Activated naive CD4-positive, alpha-beta T cell treated with anti-CD3 and anti-CD28 coated beads, Interleukin-2, amount 10 ng/mL, durations not matched to agents 7 days and 5 days (primary cell): Measurements from ENCODE around the gene ELMOD2.

ENCODE experiments used
- CTCF ChIA-PET: fragments of 350-600 bp; sonication (Branson Sonifier 250); formaldehyde crosslinking; loops from one replicate; lab custom pipeline; 2021; ENCODE audit warnings: antibody characterized with exemption; lab: Charles Lee
- DNase-seq: peaks from one replicate; pipeline ENCODE4 v3.0.0-alpha.2; 2020
- H3K27ac Mint-ChIP-seq: one replicate; pipeline ENCODE4 v1.8.0; 2021; ENCODE audit warnings: mild to moderate bottlenecking, moderate library complexity, mixed read lengths
- H3K27me3 Mint-ChIP-seq: one replicate; pipeline ENCODE4 v1.8.0; 2021; ENCODE audit warnings: mild to moderate bottlenecking, mixed read lengths
- H3K36me3 Mint-ChIP-seq: one replicate; pipeline ENCODE4 v1.8.0; 2021; ENCODE audit warnings: mixed read lengths
- H3K4me1 Mint-ChIP-seq: one replicate; pipeline ENCODE4 v1.8.0; 2021; ENCODE audit warnings: mixed read lengths
- H3K4me3 Mint-ChIP-seq: one replicate; pipeline ENCODE4 v1.8.0; 2021; ENCODE audit warnings: mild to moderate bottlenecking, moderate library complexity, mixed read lengths
- H3K9me3 Mint-ChIP-seq: one replicate; pipeline ENCODE4 v1.8.0; 2021; ENCODE audit warnings: mixed read lengths

ELMOD2 gene

DNA sequence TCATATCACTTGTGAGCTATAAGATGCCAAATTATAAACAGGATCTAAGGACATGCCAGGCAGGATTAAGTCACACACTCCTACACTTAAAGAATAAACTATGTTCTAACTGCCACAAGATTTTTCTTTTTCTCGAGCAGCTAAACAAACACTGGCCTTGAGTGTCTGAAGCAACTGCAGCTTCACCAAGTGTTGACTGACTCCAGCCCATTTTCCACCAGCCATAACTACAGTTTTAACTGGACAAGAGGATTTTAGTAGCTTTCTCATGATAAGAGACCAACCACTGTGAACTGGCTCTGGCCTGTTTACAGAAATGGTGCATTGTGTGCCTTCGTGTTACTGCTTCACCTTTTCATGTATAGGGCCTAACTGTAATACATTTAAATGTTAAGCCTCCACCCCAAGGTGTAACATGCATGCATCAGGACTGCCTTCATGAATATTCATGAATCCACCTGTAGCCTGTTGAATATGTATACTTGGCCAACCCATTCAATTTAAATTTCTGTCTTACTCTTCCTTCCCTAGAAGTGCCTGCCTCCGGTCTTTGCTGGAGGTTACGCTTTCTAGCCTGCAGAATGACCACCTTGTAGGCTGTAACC lies 34.0 kb downstream of the ELMOD2 start:
- Mint-ChIP-seq H3K9me3 (no peaks in the 10 kb centered on the region), H3K4me1 (peaks cover 4% of the 10 kb centered on the region), H3K4me3 (no peak overlapping the region), H3K27me3 (peaks cover 22% of the 10 kb centered on the region), H3K36me3 (no peaks in the 10 kb centered on the region), H3K27ac (no peak overlapping the region)
- DNase-seq = no peak
- CTCF ChIA-PET = interaction anchor here (0.6 kb wide), 2 partner anchors 67 to 296 kb away, joined by 3 to 4 read pairs; no protein-coding TSS in a partner anchor

GRCh38 chr4:140559696-140560095 lies 35.7 kb downstream of the ELMOD2 start:
- Mint-ChIP-seq H3K27me3 (peaks cover 22% of the 10 kb centered on the region), H3K9me3 (no peaks in the 10 kb centered on the region), H3K36me3 (no peaks in the 10 kb centered on the region), H3K27ac (no peak overlapping the region), H3K4me1 (peaks cover 4% of the 10 kb centered on the region), H3K4me3 (no peak overlapping the region)
- no peak for DNase-seq
- CTCF ChIA-PET = no interaction called here

GRCh38 chr4:140568507-140569306 lies 44.7 kb downstream of the ELMOD2 start, which contains the start of gene UCP1:
UCP1 (minus strand) TSS chr4:140568961; CDS start chr4:140568729, 232 bp downstream.
- Mint-ChIP-seq H3K9me3 (no peaks in the 10 kb centered on the region), H3K4me1 (peaks cover 9% of the 10 kb centered on the region), H3K27me3 (peaks cover 60% of the 10 kb centered on the region), H3K4me3 (peak within 1 kb of the TSS; percentile 29), H3K27ac (no peak within 1 kb of the TSS), H3K36me3 (peaks cover 1% of the 10 kb centered on the region)
- DNase-seq = no peak
- CTCF ChIA-PET = no interaction called here

- H3K36me3 Mint-ChIP-seq = peaks cover 1% of the 10 kb centered on the region
- CTCF ChIA-PET = no interaction called here
- H3K4me3 Mint-ChIP-seq = peak overlapping the region; percentile 29
- H3K4me1 Mint-ChIP-seq = peaks cover 9% of the 10 kb centered on the region
- H3K27me3 Mint-ChIP-seq = peaks cover 60% of the 10 kb centered on the region
- H3K9me3 Mint-ChIP-seq = no peaks in the 10 kb centered on the region
- DNase-seq = no peak
- no peak overlapping the region for H3K27ac Mint-ChIP-seq
Observed at GRCh38 chr4:140569307-140569638, 45.3 kb downstream of the ELMOD2 start.

- no peak overlapping the region for H3K4me3 Mint-ChIP-seq
- H3K4me1 Mint-ChIP-seq = peaks cover 9% of the 10 kb centered on the region
- H3K27me3 Mint-ChIP-seq = peaks cover 71% of the 10 kb centered on the region
- peaks cover 1% of the 10 kb centered on the region for H3K36me3 Mint-ChIP-seq
- no peaks in the 10 kb centered on the region for H3K9me3 Mint-ChIP-seq
- no peak overlapping the region for H3K27ac Mint-ChIP-seq
- DNase-seq = no peak
- CTCF ChIA-PET = no interaction called here
Observed at GRCh38 chr4:140571620-140572019, 47.7 kb downstream of the ELMOD2 start.

DNA sequence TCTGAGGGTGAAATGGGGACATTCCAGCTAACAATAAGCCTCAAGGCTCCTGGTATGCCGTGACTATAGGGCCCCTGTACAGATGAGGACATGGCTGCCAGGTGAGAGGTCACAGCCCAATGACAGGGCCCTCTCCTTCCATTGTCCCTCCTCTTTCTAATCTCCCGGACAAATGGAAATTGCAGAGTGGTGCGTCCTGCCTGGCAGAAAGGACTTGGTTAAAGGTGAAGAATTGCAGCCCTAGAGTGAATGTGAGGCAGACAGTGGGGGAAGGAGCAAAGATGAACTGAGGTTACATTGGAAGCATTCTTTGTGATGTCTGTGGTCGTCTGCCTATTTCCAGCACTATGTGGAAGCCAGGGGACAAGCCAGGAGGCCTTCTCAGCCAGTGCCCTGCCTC lies 51.5 kb downstream of the ELMOD2 start:
- CTCF ChIA-PET = no interaction called here
- no peaks in the 10 kb centered on the region for H3K4me1 Mint-ChIP-seq
- no peak for DNase-seq
- no peak overlapping the region for H3K27ac Mint-ChIP-seq
- no peaks in the 10 kb centered on the region for H3K36me3 Mint-ChIP-seq
- peaks cover 67% of the 10 kb centered on the region for H3K27me3 Mint-ChIP-seq
- no peak overlapping the region for H3K4me3 Mint-ChIP-seq
- H3K9me3 Mint-ChIP-seq = no peaks in the 10 kb centered on the region

DNA sequence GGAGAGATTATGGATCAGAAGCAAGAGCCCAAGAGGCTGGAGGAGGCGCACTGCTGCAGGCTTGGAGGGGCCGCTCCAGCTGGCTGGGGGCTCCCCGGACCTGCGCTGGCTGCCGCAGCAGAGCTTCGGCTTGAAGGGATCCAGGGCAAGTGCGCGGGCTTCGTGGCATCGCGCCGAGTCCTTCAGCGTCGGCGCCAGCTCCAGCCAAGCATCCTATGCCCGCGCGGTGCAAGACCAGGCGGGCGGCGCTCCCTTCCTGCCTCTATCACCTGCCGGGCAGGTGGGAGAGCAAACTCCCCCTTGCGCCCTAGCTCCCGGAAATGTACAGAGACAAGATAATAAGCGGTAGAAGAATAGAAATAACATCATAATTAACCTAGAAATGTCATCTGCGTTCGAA lies 55.3 kb downstream of the ELMOD2 start:
- Mint-ChIP-seq H3K27ac (no peak overlapping the region), H3K4me3 (no peak overlapping the region), H3K36me3 (no peaks in the 10 kb centered on the region), H3K9me3 (no peaks in the 10 kb centered on the region), H3K27me3 (peaks cover 57% of the 10 kb centered on the region), H3K4me1 (no peaks in the 10 kb centered on the region)
- DNase-seq = no peak
- CTCF ChIA-PET = no interaction called here

GRCh38 chr4:140581078-140581477 lies 57.1 kb downstream of the ELMOD2 start:
- Mint-ChIP-seq H3K27ac (no peak overlapping the region), H3K4me3 (no peak overlapping the region), H3K36me3 (no peaks in the 10 kb centered on the region), H3K27me3 (peaks cover 49% of the 10 kb centered on the region), H3K9me3 (no peaks in the 10 kb centered on the region), H3K4me1 (no peaks in the 10 kb centered on the region)
- CTCF ChIA-PET = no interaction called here
- DNase-seq = no peak

DNA sequence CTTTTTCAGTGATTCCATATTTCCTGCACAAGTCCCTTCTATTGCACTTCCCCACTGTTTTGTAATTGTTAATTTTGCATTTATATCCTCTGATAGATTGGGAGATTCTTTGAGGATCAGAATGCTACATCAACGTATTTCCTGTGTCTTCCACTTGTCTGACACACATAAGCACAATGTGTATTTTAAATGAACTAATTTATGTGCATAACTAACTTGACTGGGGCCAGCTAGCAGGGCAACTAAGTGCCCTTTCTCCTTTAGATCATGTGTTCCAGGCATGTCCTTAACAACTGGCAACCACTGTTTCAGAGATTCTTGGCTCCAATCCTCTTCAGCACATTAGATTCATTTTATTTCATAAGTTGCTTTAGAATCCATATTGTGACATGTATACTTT lies 60.5 kb downstream of the ELMOD2 start:
- no peak for DNase-seq
- H3K36me3 Mint-ChIP-seq = no peaks in the 10 kb centered on the region
- no peak overlapping the region for H3K27ac Mint-ChIP-seq
- H3K27me3 Mint-ChIP-seq = peaks cover 21% of the 10 kb centered on the region
- no peaks in the 10 kb centered on the region for H3K9me3 Mint-ChIP-seq
- CTCF ChIA-PET = no interaction called here
- H3K4me3 Mint-ChIP-seq = no peak overlapping the region
- H3K4me1 Mint-ChIP-seq = no peaks in the 10 kb centered on the region

GRCh38 chr4:140595065-140595464 lies 71.1 kb downstream of the ELMOD2 start:
- Mint-ChIP-seq H3K4me1 (peaks cover 12% of the 10 kb centered on the region), H3K9me3 (peaks cover 2% of the 10 kb centered on the region), H3K27ac (no peak overlapping the region), H3K27me3 (peaks cover 30% of the 10 kb centered on the region), H3K36me3 (no peaks in the 10 kb centered on the region), H3K4me3 (no peak overlapping the region)
- no peak for DNase-seq
- CTCF ChIA-PET = interaction anchor here (0.8 kb wide), 1 partner anchor 42 kb away, joined by 3 read pairs; no protein-coding TSS in a partner anchor

DNA sequence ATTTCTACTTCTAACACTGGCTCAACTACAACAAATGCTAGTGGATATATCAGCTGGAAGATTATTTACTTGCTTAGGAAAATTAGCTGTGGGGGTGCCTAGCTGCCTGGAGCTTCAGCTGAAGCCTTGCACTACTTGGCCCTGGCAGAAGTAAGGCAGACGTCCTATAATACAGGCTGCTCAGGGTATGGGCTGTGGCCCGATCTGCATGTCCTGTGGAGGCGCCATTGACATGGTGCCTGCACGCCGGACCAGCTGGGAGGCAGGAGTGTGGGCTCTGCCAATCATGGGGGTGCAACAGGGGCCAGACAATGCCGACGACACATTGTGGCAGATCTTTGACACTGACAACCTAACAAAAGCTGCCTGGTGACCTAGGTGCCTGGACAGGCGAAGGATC lies 76.4 kb downstream of the ELMOD2 start:
- peaks cover 9% of the 10 kb centered on the region for H3K27me3 Mint-ChIP-seq
- CTCF ChIA-PET = no interaction called here
- no peak overlapping the region for H3K4me3 Mint-ChIP-seq
- H3K4me1 Mint-ChIP-seq = no peaks in the 10 kb centered on the region
- no peak overlapping the region for H3K27ac Mint-ChIP-seq
- no peaks in the 10 kb centered on the region for H3K9me3 Mint-ChIP-seq
- no peak for DNase-seq
- H3K36me3 Mint-ChIP-seq = no peaks in the 10 kb centered on the region

DNA sequence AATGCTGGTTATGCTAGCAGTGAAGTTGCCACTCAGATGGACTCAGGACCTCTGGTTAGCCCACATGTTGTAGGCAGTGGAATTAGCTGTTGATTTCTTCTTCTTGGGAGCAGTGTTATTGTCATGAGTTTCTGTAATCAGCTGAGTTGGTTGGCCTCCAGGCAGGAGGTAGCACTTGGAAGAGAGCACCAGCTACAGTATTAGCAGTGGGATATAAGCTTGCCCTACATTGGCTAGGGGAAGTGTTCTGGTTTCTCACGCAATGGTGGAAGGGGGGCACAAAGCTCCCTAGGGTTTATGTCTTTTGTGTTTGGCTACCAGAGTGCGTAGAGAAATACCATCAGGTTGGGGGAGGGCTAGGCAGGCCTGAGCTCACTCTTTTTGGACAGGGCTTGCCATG lies 78.7 kb downstream of the ELMOD2 start:
- no peaks in the 10 kb centered on the region for H3K9me3 Mint-ChIP-seq
- CTCF ChIA-PET = no interaction called here
- no peak overlapping the region for H3K4me3 Mint-ChIP-seq
- no peaks in the 10 kb centered on the region for H3K4me1 Mint-ChIP-seq
- no peak overlapping the region for H3K27ac Mint-ChIP-seq
- peaks cover 9% of the 10 kb centered on the region for H3K27me3 Mint-ChIP-seq
- no peaks in the 10 kb centered on the region for H3K36me3 Mint-ChIP-seq
- DNase-seq = no peak

GRCh38 chr4:140603286-140603685 lies 79.3 kb downstream of the ELMOD2 start:
- CTCF ChIA-PET = no interaction called here
- no peak for DNase-seq
- Mint-ChIP-seq H3K9me3 (no peaks in the 10 kb centered on the region), H3K4me1 (no peaks in the 10 kb centered on the region), H3K27me3 (peaks cover 9% of the 10 kb centered on the region), H3K4me3 (no peak overlapping the region), H3K27ac (no peak overlapping the region), H3K36me3 (no peaks in the 10 kb centered on the region)
